ENCODE data around the gene YIPF6.
"Not testable (repeated sequence)": the region's sequence is repeated elsewhere in the genome, so short reads cannot be mapped to it uniquely, and the experiment has no call there.

Gene YIPF6

DNA sequence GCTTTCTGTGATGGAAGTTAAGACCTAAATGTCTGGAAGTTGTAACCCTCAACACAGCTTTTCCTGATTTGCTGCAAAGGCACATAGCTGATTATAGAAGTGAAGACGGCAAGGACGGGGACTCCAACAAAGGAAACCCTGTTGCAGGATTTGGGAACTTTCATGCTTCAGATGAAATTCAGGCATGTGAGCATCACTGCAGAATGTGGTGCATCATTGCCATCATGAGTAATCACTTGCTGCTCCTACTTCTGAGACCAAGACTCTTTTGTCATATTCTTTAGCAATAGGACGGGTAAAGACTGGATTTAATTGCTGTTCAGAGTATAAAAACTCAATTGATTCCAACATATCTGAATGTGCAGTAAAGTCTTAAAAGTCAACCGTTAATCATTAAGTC is 35.8 kb downstream of the YIPF6 start:
- CTCF ChIA-PET, result no interaction called here
- 88% methylated on average over 2 of the region's 4 CpGs for WGBS (ENCODE audit: insufficient coverage)
- POLR2A ChIA-PET, result no interaction called here
- H3K27me3 ChIP-seq (replicated peaks in 2 of 5; ENCODE audit: control insufficient read depth in 4 of 5, insufficient read depth in 5 of 5, low read length in 4 of 5), result no peaks in the 10 kb centered on the region
- H3K36me3 ChIP-seq (ENCODE audit: control insufficient read depth in 4 of 4, insufficient read depth in 4 of 4, low read length in 3 of 4), result peaks cover 0 to 26% (median 6%) of the 10 kb centered on the region in 4 experiments
- no peak for DNase-seq
- H3K9me3 ChIP-seq (ENCODE audit: control extremely low read depth in 1 of 5, control insufficient read depth in 4 of 5, insufficient read depth in 2 of 5, low read depth in 1 of 5, low read length in 4 of 5), result no peaks in the 10 kb centered on the region
- H3K27ac ChIP-seq (ENCODE audit: insufficient read depth in 1 of 2, low read depth in 1 of 2, low read length in 2 of 2, poor library complexity in 1 of 2, severe bottlenecking in 2 of 2), result no peak overlapping the region
- no peak overlapping the region for H3K4me3 ChIP-seq (ENCODE audit: control insufficient read depth in 1 of 7, extremely low read depth in 1 of 7, insufficient read depth in 4 of 7, low read depth in 2 of 7, low read length in 6 of 7)
- H3K4me1 ChIP-seq (ENCODE audit: control extremely low read depth in 1 of 4, control insufficient read depth in 4 of 4, insufficient read depth in 4 of 4, low read length in 3 of 4), result no peaks in the 10 kb centered on the region

DNA sequence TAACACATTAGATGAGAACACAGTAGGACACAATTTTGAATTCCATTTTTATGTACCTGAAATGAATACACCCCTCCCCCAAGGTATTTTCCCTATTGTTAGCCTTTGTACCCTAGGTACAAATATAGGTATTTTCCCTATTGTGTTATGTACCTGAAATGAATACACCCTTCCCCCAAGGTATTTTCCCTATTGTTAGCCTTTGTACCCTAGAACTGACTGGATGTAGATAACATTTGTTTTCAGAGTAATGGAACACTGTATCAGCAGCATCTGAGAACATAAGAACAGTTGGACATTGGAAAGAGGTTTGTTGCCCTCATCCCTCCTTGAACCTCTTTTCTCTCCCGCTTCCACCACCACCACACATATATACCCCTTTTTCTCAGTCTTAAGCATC is 37.6 kb downstream of the YIPF6 start:
- no peak overlapping the region for H3K4me3 ChIP-seq (ENCODE audit: control insufficient read depth in 1 of 7, extremely low read depth in 1 of 7, insufficient read depth in 4 of 7, low read depth in 2 of 7, low read length in 6 of 7)
- no peaks in the 10 kb centered on the region for H3K9me3 ChIP-seq (ENCODE audit: control extremely low read depth in 1 of 5, control insufficient read depth in 4 of 5, insufficient read depth in 2 of 5, low read depth in 1 of 5, low read length in 4 of 5)
- no peak overlapping the region for H3K27ac ChIP-seq (ENCODE audit: insufficient read depth in 1 of 2, low read depth in 1 of 2, low read length in 2 of 2, poor library complexity in 1 of 2, severe bottlenecking in 2 of 2)
- peaks cover 0 to 18% (median 3%) of the 10 kb centered on the region in 4 experiments for H3K36me3 ChIP-seq (ENCODE audit: control insufficient read depth in 4 of 4, insufficient read depth in 4 of 4, low read length in 3 of 4)
- DNase-seq, result no peak
- WGBS (ENCODE audit: insufficient coverage), result 100% methylated on average over 1 of the region's 1 CpG
- ChIA-PET POLR2A (no interaction called here), CTCF (no interaction called here)
- H3K4me1 ChIP-seq (ENCODE audit: control extremely low read depth in 1 of 4, control insufficient read depth in 4 of 4, insufficient read depth in 4 of 4, low read length in 3 of 4), result no peaks in the 10 kb centered on the region
- H3K27me3 ChIP-seq (replicated peaks in 2 of 5; ENCODE audit: control insufficient read depth in 4 of 5, insufficient read depth in 5 of 5, low read length in 4 of 5), result no peaks in the 10 kb centered on the region

DNA sequence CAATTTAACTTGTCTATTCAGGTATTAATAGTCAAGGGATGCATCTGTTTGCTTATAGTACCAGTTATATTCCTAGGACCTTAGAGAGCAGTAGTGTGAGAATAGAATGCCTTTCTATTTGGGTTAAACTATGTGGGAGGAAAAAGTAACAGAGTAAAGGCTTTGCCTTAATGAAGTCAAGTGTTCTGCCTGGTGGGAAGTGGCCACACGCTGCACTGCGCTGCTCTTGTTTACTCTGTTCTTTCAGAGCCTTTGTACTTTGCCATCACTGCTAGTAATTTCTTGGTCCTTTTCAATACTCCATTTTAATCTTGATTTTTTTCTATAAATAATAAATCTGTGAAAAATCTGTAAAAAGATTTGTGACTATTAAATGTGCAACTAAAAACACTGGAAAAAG is 38.0 kb downstream of the YIPF6 start:
- no peaks in the 10 kb centered on the region for H3K9me3 ChIP-seq (ENCODE audit: control extremely low read depth in 1 of 5, control insufficient read depth in 4 of 5, insufficient read depth in 2 of 5, low read depth in 1 of 5, low read length in 4 of 5)
- no CpG with 5 or more reads among the region's 2 CpGs for WGBS (ENCODE audit: insufficient coverage)
- CTCF ChIA-PET, result no interaction called here
- H3K36me3 ChIP-seq (ENCODE audit: control insufficient read depth in 4 of 4, insufficient read depth in 4 of 4, low read length in 3 of 4), result peaks cover 0 to 13% (median 3%) of the 10 kb centered on the region in 4 experiments
- no peak for DNase-seq
- H3K27ac ChIP-seq (ENCODE audit: insufficient read depth in 1 of 2, low read depth in 1 of 2, low read length in 2 of 2, poor library complexity in 1 of 2, severe bottlenecking in 2 of 2), result no peak overlapping the region
- H3K4me3 ChIP-seq (ENCODE audit: control insufficient read depth in 1 of 7, extremely low read depth in 1 of 7, insufficient read depth in 4 of 7, low read depth in 2 of 7, low read length in 6 of 7), result no peak overlapping the region
- POLR2A ChIA-PET, result no interaction called here
- no peaks in the 10 kb centered on the region for H3K4me1 ChIP-seq (ENCODE audit: control extremely low read depth in 1 of 4, control insufficient read depth in 4 of 4, insufficient read depth in 4 of 4, low read length in 3 of 4)
- no peaks in the 10 kb centered on the region for H3K27me3 ChIP-seq (replicated peaks in 2 of 5; ENCODE audit: control insufficient read depth in 4 of 5, insufficient read depth in 5 of 5, low read length in 4 of 5)

DNA sequence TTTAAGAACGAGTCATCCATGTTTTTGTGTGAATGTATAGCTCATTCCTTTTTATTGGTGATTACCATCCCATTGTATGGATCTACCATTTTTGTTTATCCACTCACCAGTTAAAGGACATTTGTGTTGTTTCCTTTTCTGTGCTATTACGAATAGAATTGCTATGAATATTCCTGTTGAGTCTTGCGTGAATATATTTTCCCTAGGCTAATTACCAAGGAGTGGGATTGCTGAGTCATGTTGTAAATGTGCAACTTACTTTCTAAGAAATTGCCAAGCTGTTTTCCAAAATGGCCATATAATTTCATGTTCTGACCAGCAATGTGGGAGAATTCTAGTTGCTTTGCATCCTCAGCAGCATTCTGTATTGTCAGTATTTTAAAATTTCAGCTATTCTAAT is 51.3 kb downstream of the YIPF6 start:
- 80% methylated on average over 1 of the region's 3 CpGs for WGBS (ENCODE audit: insufficient coverage)
- CTCF ChIA-PET, result interaction anchor here (1.0 kb wide), 1 partner anchor 21 kb away, joined by 3 read pairs; no protein-coding TSS in a partner anchor
- Histone ChIP-seq H3K4me3 (ENCODE audit: control insufficient read depth in 1 of 7, extremely low read depth in 1 of 7, insufficient read depth in 4 of 7, low read depth in 2 of 7, low read length in 6 of 7) (no peak overlapping the region), H3K27me3 (replicated peaks in 2 of 5; ENCODE audit: control insufficient read depth in 4 of 5, insufficient read depth in 5 of 5, low read length in 4 of 5) (no peaks in the 10 kb centered on the region), H3K9me3 (ENCODE audit: control extremely low read depth in 1 of 5, control insufficient read depth in 4 of 5, insufficient read depth in 2 of 5, low read depth in 1 of 5, low read length in 4 of 5) (no peaks in the 10 kb centered on the region), H3K27ac (ENCODE audit: insufficient read depth in 1 of 2, low read depth in 1 of 2, low read length in 2 of 2, poor library complexity in 1 of 2, severe bottlenecking in 2 of 2) (no peak overlapping the region), H3K36me3 (ENCODE audit: control insufficient read depth in 4 of 4, insufficient read depth in 4 of 4, low read length in 3 of 4) (no peaks in the 10 kb centered on the region), H3K4me1 (ENCODE audit: control extremely low read depth in 1 of 4, control insufficient read depth in 4 of 4, insufficient read depth in 4 of 4, low read length in 3 of 4) (no peaks in the 10 kb centered on the region)
- POLR2A ChIA-PET, result no interaction called here
- DNase-seq, result no peak

DNA sequence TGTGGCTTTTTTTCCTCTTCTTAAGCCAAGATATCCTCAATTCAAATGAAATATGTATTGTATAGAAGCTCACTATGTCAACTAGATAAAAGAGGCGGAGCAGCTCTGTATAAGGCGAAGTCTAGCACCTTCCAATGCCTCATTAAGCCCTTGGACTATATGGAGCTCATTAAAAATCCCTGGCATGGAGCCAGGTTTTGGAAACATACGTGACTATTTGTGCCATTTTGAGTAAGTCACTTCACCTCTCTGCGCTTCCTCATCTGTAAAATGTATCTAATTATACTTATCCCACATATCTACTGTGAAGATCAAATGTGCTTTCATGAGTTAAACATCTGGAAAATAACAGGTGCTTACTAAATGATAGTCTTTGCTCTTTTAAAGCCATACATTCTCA is 57.2 kb downstream of the YIPF6 start:
- H3K4me1 ChIP-seq (ENCODE audit: control extremely low read depth in 1 of 4, control insufficient read depth in 4 of 4, insufficient read depth in 4 of 4, low read length in 3 of 4), result no peaks in the 10 kb centered on the region
- no peaks in the 10 kb centered on the region for H3K27me3 ChIP-seq (replicated peaks in 2 of 5; ENCODE audit: control insufficient read depth in 4 of 5, insufficient read depth in 5 of 5, low read length in 4 of 5)
- ChIA-PET CTCF (no interaction called here), POLR2A (no interaction called here)
- H3K27ac ChIP-seq (ENCODE audit: insufficient read depth in 1 of 2, low read depth in 1 of 2, low read length in 2 of 2, poor library complexity in 1 of 2, severe bottlenecking in 2 of 2), result no peak overlapping the region
- DNase-seq, result no peak
- H3K9me3 ChIP-seq (ENCODE audit: control extremely low read depth in 1 of 5, control insufficient read depth in 4 of 5, insufficient read depth in 2 of 5, low read depth in 1 of 5, low read length in 4 of 5), result peaks cover 0 to 2% (median 0%) of the 10 kb centered on the region in 5 experiments
- H3K4me3 ChIP-seq (ENCODE audit: control insufficient read depth in 1 of 7, extremely low read depth in 1 of 7, insufficient read depth in 4 of 7, low read depth in 2 of 7, low read length in 6 of 7), result no peak overlapping the region
- H3K36me3 ChIP-seq (ENCODE audit: control insufficient read depth in 4 of 4, insufficient read depth in 4 of 4, low read length in 3 of 4), result no peaks in the 10 kb centered on the region
- 80% methylated on average over 3 of the region's 4 CpGs for WGBS (ENCODE audit: insufficient coverage)

DNA sequence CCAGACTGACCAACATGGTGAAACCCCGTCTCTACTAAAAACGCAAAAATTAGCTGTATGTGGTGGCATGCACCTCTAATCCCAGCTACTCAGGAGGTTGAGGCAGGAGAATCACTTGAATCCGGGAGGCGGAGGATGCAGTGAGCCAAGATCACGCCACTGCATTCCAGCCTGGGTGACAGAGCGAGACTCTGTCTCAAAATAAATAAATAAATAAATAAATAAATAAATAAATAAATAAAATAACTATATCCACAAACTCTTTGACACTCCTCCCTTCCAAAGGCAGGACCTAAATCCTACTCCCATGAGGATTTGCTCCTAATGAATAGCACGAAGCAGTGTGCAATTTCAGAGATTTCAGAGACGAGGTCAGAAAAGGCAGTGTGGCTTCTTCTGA is 58.3 kb downstream of the YIPF6 start:
- POLR2A ChIA-PET; H3K4me3 ChIP-seq (ENCODE audit: control insufficient read depth in 1 of 7, extremely low read depth in 1 of 7, insufficient read depth in 4 of 7, low read depth in 2 of 7, low read length in 6 of 7); H3K36me3 ChIP-seq (ENCODE audit: control insufficient read depth in 4 of 4, insufficient read depth in 4 of 4, low read length in 3 of 4); CTCF ChIA-PET; H3K4me1 ChIP-seq (ENCODE audit: control extremely low read depth in 1 of 4, control insufficient read depth in 4 of 4, insufficient read depth in 4 of 4, low read length in 3 of 4); DNase-seq; H3K27me3 ChIP-seq (replicated peaks in 2 of 5; ENCODE audit: control insufficient read depth in 4 of 5, insufficient read depth in 5 of 5, low read length in 4 of 5); H3K9me3 ChIP-seq (ENCODE audit: control extremely low read depth in 1 of 5, control insufficient read depth in 4 of 5, insufficient read depth in 2 of 5, low read depth in 1 of 5, low read length in 4 of 5); H3K27ac ChIP-seq (ENCODE audit: insufficient read depth in 1 of 2, low read depth in 1 of 2, low read length in 2 of 2, poor library complexity in 1 of 2, severe bottlenecking in 2 of 2): not testable (repeated sequence)
- WGBS (ENCODE audit: insufficient coverage), result 94% methylated on average over 4 of the region's 8 CpGs

DNA sequence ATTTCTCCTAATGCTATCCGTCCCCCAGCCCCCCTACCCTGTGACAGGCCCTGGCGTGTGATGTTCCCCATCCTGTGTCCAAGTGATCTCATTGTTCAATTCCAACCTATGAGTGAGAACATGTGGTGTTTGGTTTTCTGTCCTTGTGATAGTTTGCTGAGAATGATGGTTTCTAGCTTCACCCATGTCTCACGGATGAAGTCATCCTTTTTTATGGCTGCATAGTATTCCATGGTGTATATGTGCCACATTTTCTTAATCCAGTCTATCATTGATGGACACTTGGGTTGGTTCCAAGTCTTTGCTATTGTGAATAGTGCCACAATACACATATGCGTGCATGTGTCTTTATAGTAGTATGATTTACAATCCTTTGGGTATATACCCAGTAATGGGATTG is 61.1 kb downstream of the YIPF6 start:
- H3K9me3 ChIP-seq (ENCODE audit: control extremely low read depth in 1 of 5, control insufficient read depth in 4 of 5, insufficient read depth in 2 of 5, low read depth in 1 of 5, low read length in 4 of 5); H3K27ac ChIP-seq (ENCODE audit: insufficient read depth in 1 of 2, low read depth in 1 of 2, low read length in 2 of 2, poor library complexity in 1 of 2, severe bottlenecking in 2 of 2); H3K4me1 ChIP-seq (ENCODE audit: control extremely low read depth in 1 of 4, control insufficient read depth in 4 of 4, insufficient read depth in 4 of 4, low read length in 3 of 4); CTCF ChIA-PET; DNase-seq; H3K27me3 ChIP-seq (replicated peaks in 2 of 5; ENCODE audit: control insufficient read depth in 4 of 5, insufficient read depth in 5 of 5, low read length in 4 of 5); H3K4me3 ChIP-seq (ENCODE audit: control insufficient read depth in 1 of 7, extremely low read depth in 1 of 7, insufficient read depth in 4 of 7, low read depth in 2 of 7, low read length in 6 of 7); H3K36me3 ChIP-seq (ENCODE audit: control insufficient read depth in 4 of 4, insufficient read depth in 4 of 4, low read length in 3 of 4); POLR2A ChIA-PET: not testable (repeated sequence)
- WGBS (ENCODE audit: insufficient coverage), result 60% methylated on average over 1 of the region's 4 CpGs
